CD4-positive, CD25-positive, alpha-beta regulatory T cell (primary cell): ENCODE measurements around the gene GJB1. TPM values are rescaled to one million over a fixed set of nuclear protein-coding genes. Genes with fewer than 3 reads are reported as not detected.

Experiments
- ATAC-seq, 2 donors: fragments of 150-1000 bp; cut with Tn5 transposase; one replicate each; pipeline ENCODE4 v1.10.0; 2021; ENCODE audit warnings: low read depth in 2 of 2, moderate number of reproducible peaks in 2 of 2, moderate library complexity in 1 of 2
- DNase-seq, 3 donors: peaks; one replicate each; pipeline versions ENCODE4 v3.0.0 to v3.0.0-alpha.2; 2012 to 2022; ENCODE audit warnings: mixed read lengths in 1 of 3
- H3K27ac ChIP-seq: one replicate; pipeline ENCODE4 v1.7.0; 2013; ENCODE audit warnings: mild to moderate bottlenecking, low read length; ENCODE audit not compliant: insufficient read depth, poor library complexity, severe bottlenecking
- H3K27me3 ChIP-seq: one replicate; pipeline ENCODE4 v1.7.0; 2013; ENCODE audit warnings: low read length; ENCODE audit not compliant: control insufficient read depth, insufficient read depth
- H3K36me3 ChIP-seq: one replicate; pipeline ENCODE4 v1.7.0; 2013; ENCODE audit warnings: mild to moderate bottlenecking, low read length, moderate library complexity; ENCODE audit not compliant: control insufficient read depth, insufficient read depth
- H3K4me1 ChIP-seq: 2 replicates; pipeline ENCODE4 v1.7.0; 2013; ENCODE audit warnings: mild to moderate bottlenecking, low read length; ENCODE audit not compliant: insufficient read depth, control insufficient read depth, poor library complexity, severe bottlenecking
- H3K4me3 ChIP-seq: one replicate; pipeline ENCODE4 v1.7.0; 2013; ENCODE audit warnings: low read depth, mild to moderate bottlenecking, low read length, moderate library complexity
- H3K9me3 ChIP-seq, 2 experiments: 1 replicate in 1 of 2; 2 replicates in 1 of 2; pipeline ENCODE4 v1.7.0; 2013; ENCODE audit warnings: low read length in 2 of 2, mild to moderate bottlenecking in 1 of 2, moderate library complexity in 1 of 2; ENCODE audit not compliant: control insufficient read depth in 2 of 2
- H3K27ac Mint-ChIP-seq, 3 donors: one replicate each; pipeline ENCODE4 v1.8.0; 2020 to 2022; ENCODE audit warnings: mild to moderate bottlenecking in 3 of 3, mixed read lengths in 3 of 3, moderate library complexity in 2 of 3
- H3K27me3 Mint-ChIP-seq: one replicate; pipeline ENCODE4 v1.8.0; 2022; ENCODE audit warnings: mild to moderate bottlenecking, mixed read lengths
- H3K36me3 Mint-ChIP-seq: one replicate; pipeline ENCODE4 v1.8.0; 2020; ENCODE audit warnings: mixed read lengths
- H3K4me1 Mint-ChIP-seq, 4 donors: one replicate each; pipeline ENCODE4 v1.8.0; 2020 to 2022; ENCODE audit warnings: mixed read lengths in 4 of 4, mild to moderate bottlenecking in 1 of 4
- H3K4me3 Mint-ChIP-seq, 4 donors: one replicate each; pipeline ENCODE4 v1.8.0; 2020 to 2022; ENCODE audit warnings: mild to moderate bottlenecking in 4 of 4, mixed read lengths in 4 of 4, moderate library complexity in 3 of 4
- H3K9me3 Mint-ChIP-seq, 7 donors: one replicate each; pipeline ENCODE4 v1.8.0; 2020 to 2022; ENCODE audit warnings: mixed read lengths in 7 of 7, mild to moderate bottlenecking in 3 of 7, moderate library complexity in 2 of 7
- polyA plus RNA-seq, 4 donors: library from polyadenylated mRNA; unstranded; fragments of 300-500 nt; fragmentation: Illumina TruSeq; gene quantifications; one replicate each; pipeline ENCODE4 v1.2.3, GENCODE V29; 2021
- total RNA-seq: library from RNA; stranded (reverse); gene quantifications from one replicate; pipeline ENCODE4 v1.2.3, GENCODE V29; 2022

Gene GJB1
- total and polyA plus RNA-seq, 5 donors from 2014 or later = not detected

- Histone ChIP-seq H3K4me3 (peak overlapping the region; percentile 95), H3K4me1 (peaks cover 9% of the 10 kb centered on the region), H3K36me3 (no peaks in the 10 kb centered on the region), H3K27me3 (no peaks in the 10 kb centered on the region), H3K27ac (peak overlapping the region; percentile 28), H3K9me3 (no peaks in the 10 kb centered on the region)
- H3K27me3 Mint-ChIP-seq = peaks cover 4% of the 10 kb centered on the region
- H3K36me3 Mint-ChIP-seq = no peaks in the 10 kb centered on the region
- no peaks in the 10 kb centered on the region for H3K9me3 Mint-ChIP-seq
- peak overlapping the region; percentile 88 to 97 (median 92) for H3K4me3 Mint-ChIP-seq
- H3K27ac Mint-ChIP-seq = peak overlapping the region; percentile 72 to 99 (median 90)
- H3K4me1 Mint-ChIP-seq = peaks cover 9 to 34% (median 14%) of the 10 kb centered on the region in 4 donors
- ATAC-seq (peak; percentile 48 to 55), DNase-seq (peak in 2 of 3 donors; percentile 17 to 60)
Measured at GRCh38 chrX:71198066-71198465, 25.0 kb upstream of the GJB1 start.

GRCh38 chrX:71199252-71200008 is 23.6 kb upstream of the GJB1 start:
- ATAC-seq (no peak), DNase-seq (no peak)
- Mint-ChIP-seq H3K27me3 (peaks cover 4% of the 10 kb centered on the region), H3K4me3 (peak overlapping the region; percentile 4 to 79 (median 66)), H3K4me1 (peaks cover 9 to 28% (median 14%) of the 10 kb centered on the region in 4 donors), H3K27ac (peak overlapping the region; percentile 1 to 91 (median 68)), H3K9me3 (no peaks in the 10 kb centered on the region), H3K36me3 (no peaks in the 10 kb centered on the region)
- H3K9me3 ChIP-seq = no peaks in the 10 kb centered on the region
- H3K4me3 ChIP-seq = no peak overlapping the region
- peaks cover 9% of the 10 kb centered on the region for H3K4me1 ChIP-seq
- H3K27ac ChIP-seq = no peak overlapping the region
- H3K27me3 ChIP-seq = no peaks in the 10 kb centered on the region
- no peaks in the 10 kb centered on the region for H3K36me3 ChIP-seq

- Histone ChIP-seq H3K4me3 (no peak overlapping the region), H3K36me3 (no peaks in the 10 kb centered on the region), H3K4me1 (no peaks in the 10 kb centered on the region), H3K27ac (no peak overlapping the region), H3K27me3 (no peaks in the 10 kb centered on the region), H3K9me3 (no peaks in the 10 kb centered on the region)
- peaks cover 9% of the 10 kb centered on the region for H3K27me3 Mint-ChIP-seq
- H3K27ac Mint-ChIP-seq = no peak overlapping the region
- no peaks in the 10 kb centered on the region for H3K36me3 Mint-ChIP-seq
- peaks cover 0 to 2% (median 0%) of the 10 kb centered on the region in 7 donors for H3K9me3 Mint-ChIP-seq
- H3K4me3 Mint-ChIP-seq = no peak overlapping the region
- H3K4me1 Mint-ChIP-seq = no peaks in the 10 kb centered on the region
- DNase-seq = no peak
- no peak for ATAC-seq
Measured at GRCh38 chrX:71210816-71211215, 12.2 kb upstream of the GJB1 start.

- Mint-ChIP-seq H3K4me3 (no peak overlapping the region), H3K4me1 (peaks cover 0 to 7% (median 2%) of the 10 kb centered on the region in 4 donors), H3K9me3 (peaks cover 0 to 2% (median 0%) of the 10 kb centered on the region in 7 donors), H3K27ac (no peak overlapping the region), H3K27me3 (peaks cover 9% of the 10 kb centered on the region), H3K36me3 (no peaks in the 10 kb centered on the region)
- H3K36me3 ChIP-seq = no peaks in the 10 kb centered on the region
- no peak overlapping the region for H3K27ac ChIP-seq
- no peaks in the 10 kb centered on the region for H3K27me3 ChIP-seq
- no peaks in the 10 kb centered on the region for H3K4me1 ChIP-seq
- H3K9me3 ChIP-seq = no peaks in the 10 kb centered on the region
- ATAC-seq = no peak
- no peak for DNase-seq
- no peak overlapping the region for H3K4me3 ChIP-seq
Measured at GRCh38 chrX:71212536-71212935, 10.5 kb upstream of the GJB1 start.

GRCh38 chrX:71214152-71214551 is 8.9 kb upstream of the GJB1 start:
- no peak overlapping the region for H3K27ac Mint-ChIP-seq

GRCh38 chrX:71214604-71215337 is 8.3 kb upstream of the GJB1 start:
- no peaks in the 10 kb centered on the region for H3K9me3 ChIP-seq
- no peak for DNase-seq
- no peaks in the 10 kb centered on the region for H3K27me3 ChIP-seq
- H3K27ac Mint-ChIP-seq = no peak overlapping the region
- no peak overlapping the region for H3K27ac ChIP-seq
- H3K36me3 Mint-ChIP-seq = no peaks in the 10 kb centered on the region
- H3K9me3 Mint-ChIP-seq = peaks cover 0 to 2% (median 0%) of the 10 kb centered on the region in 7 donors
- no peaks in the 10 kb centered on the region for H3K36me3 ChIP-seq
- H3K4me3 ChIP-seq = no peak overlapping the region
- no peaks in the 10 kb centered on the region for H3K4me1 ChIP-seq
- peaks cover 9% of the 10 kb centered on the region for H3K27me3 Mint-ChIP-seq
- no peak for ATAC-seq
- no peak overlapping the region for H3K4me3 Mint-ChIP-seq
- H3K4me1 Mint-ChIP-seq = peaks cover 0 to 7% (median 2%) of the 10 kb centered on the region in 4 donors

More at GRCh38 chrX:71214152-71214551, 8.9 kb upstream of the GJB1 start:
- no peaks in the 10 kb centered on the region for H3K36me3 Mint-ChIP-seq
- DNase-seq (no peak), ATAC-seq (no peak)
- H3K27me3 Mint-ChIP-seq = peaks cover 9% of the 10 kb centered on the region
- H3K27me3 ChIP-seq = no peaks in the 10 kb centered on the region
- peaks cover 0 to 7% (median 2%) of the 10 kb centered on the region in 4 donors for H3K4me1 Mint-ChIP-seq
- no peaks in the 10 kb centered on the region for H3K4me1 ChIP-seq
- no peaks in the 10 kb centered on the region for H3K9me3 ChIP-seq
- peaks cover 0 to 2% (median 0%) of the 10 kb centered on the region in 7 donors for H3K9me3 Mint-ChIP-seq
- no peak overlapping the region for H3K4me3 Mint-ChIP-seq
- no peaks in the 10 kb centered on the region for H3K36me3 ChIP-seq
- no peak overlapping the region for H3K27ac ChIP-seq
- H3K4me3 ChIP-seq = no peak overlapping the region

- Histone ChIP-seq H3K9me3 (no peaks in the 10 kb centered on the region), H3K27ac (no peak overlapping the region), H3K4me3 (no peak overlapping the region), H3K27me3 (no peaks in the 10 kb centered on the region), H3K36me3 (no peaks in the 10 kb centered on the region), H3K4me1 (no peaks in the 10 kb centered on the region)
- peaks cover 0 to 2% (median 0%) of the 10 kb centered on the region in 7 donors for H3K9me3 Mint-ChIP-seq
- DNase-seq = no peak
- ATAC-seq = no peak
- peaks cover 0 to 7% (median 2%) of the 10 kb centered on the region in 4 donors for H3K4me1 Mint-ChIP-seq
- no peaks in the 10 kb centered on the region for H3K36me3 Mint-ChIP-seq
- H3K4me3 Mint-ChIP-seq = no peak overlapping the region
- H3K27me3 Mint-ChIP-seq = peaks cover 7% of the 10 kb centered on the region
- no peak overlapping the region for H3K27ac Mint-ChIP-seq
Measured at GRCh38 chrX:71215338-71215912, 7.6 kb upstream of the GJB1 start.
